ENCODE results near the gene TRAPPC1.

Gene TRAPPC1

GRCh38 chr17:7916808-7917207, 14.9 kb downstream of the TRAPPC1 start:
- TF ChIP-seq, protein P1, sequence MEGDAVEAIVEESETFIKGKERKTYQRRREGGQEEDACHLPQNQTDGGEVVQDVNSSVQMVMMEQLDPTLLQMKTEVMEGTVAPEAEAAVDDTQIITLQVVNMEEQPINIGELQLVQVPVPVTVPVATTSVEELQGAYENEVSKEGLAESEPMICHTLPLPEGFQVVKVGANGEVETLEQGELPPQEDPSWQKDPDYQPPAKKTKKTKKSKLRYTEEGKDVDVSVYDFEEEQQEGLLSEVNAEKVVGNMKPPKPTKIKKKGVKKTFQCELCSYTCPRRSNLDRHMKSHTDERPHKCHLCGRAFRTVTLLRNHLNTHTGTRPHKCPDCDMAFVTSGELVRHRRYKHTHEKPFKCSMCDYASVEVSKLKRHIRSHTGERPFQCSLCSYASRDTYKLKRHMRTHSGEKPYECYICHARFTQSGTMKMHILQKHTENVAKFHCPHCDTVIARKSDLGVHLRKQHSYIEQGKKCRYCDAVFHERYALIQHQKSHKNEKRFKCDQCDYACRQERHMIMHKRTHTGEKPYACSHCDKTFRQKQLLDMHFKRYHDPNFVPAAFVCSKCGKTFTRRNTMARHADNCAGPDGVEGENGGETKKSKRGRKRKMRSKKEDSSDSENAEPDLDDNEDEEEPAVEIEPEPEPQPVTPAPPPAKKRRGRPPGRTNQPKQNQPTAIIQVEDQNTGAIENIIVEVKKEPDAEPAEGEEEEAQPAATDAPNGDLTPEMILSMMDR (IDR thresholded peaks at IDR 0.05), result no peak
- Histone ChIP-seq H3K9me3 (no peaks in the 10 kb centered on the region), H3K36me3 (peaks cover 0 to 6% (median 0%) of the 10 kb centered on the region in 3 donors), H3K27ac (peak overlapping the region; percentile 85 to 93), H3K4me3 (peak overlapping the region in 1 of 2 donors; percentile 59), H3K27me3 (no peaks in the 10 kb centered on the region), H3K4me1 (peaks cover 0 to 22% (median 14%) of the 10 kb centered on the region in 4 donors)
- no peak for DNase-seq
- intact Hi-C loops (cut with DNase I; ENCODE audit: low total_unique reads), result no loop called here

DNA sequence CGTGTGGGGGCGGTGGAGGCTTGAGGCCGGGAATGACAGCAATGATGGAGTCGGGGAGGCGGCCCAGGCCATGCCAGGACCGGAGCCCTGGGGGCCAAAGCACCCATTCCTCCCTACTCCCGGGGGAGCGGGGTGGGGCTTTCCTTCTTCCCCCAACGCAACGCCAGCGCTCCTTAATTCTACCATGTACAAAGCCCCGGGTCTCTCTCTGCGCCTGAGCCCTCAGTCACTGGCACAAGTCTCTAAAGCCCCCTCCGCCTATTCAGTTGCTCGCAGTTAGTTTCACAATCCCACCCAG, 15.4 kb downstream of the TRAPPC1 start:
- intact Hi-C loops (cut with DNase I; ENCODE audit: low total_unique reads), result no loop called here
- no peaks in the 10 kb centered on the region for H3K9me3 ChIP-seq
- DNase-seq, result no peak

GRCh38 chr17:7915611-7916384, 15.9 kb downstream of the TRAPPC1 start, which contains the start of gene RNF227:
Gene RNF227 (minus strand): TSS chr17:7916289. CDS start chr17:7916195, 94 bp downstream.
- TF ChIP-seq, protein P1 (IDR thresholded peaks at IDR 0.05), result peak in 1 of 2 experiments; percentile 23
- intact Hi-C loops (cut with DNase I; ENCODE audit: low total_unique reads), result no loop called here
- peak; percentile 90 to 96 for DNase-seq
- Histone ChIP-seq H3K36me3 (peaks cover 0 to 16% (median 1%) of the 10 kb centered on the region in 3 donors), H3K4me3 (peak within 1 kb of the TSS; percentile 58 to 59), H3K27me3 (no peaks in the 10 kb centered on the region), H3K9me3 (no peaks in the 10 kb centered on the region), H3K4me1 (peaks cover 0 to 22% (median 14%) of the 10 kb centered on the region in 4 donors), H3K27ac (peak within 1 kb of the TSS; percentile 85 to 93)

More for the DNA sequence above, 15.4 kb downstream of the TRAPPC1 start:
- Histone ChIP-seq H3K4me1 (peaks cover 0 to 22% (median 14%) of the 10 kb centered on the region in 4 donors), H3K27ac (peak overlapping the region; percentile 85 to 93), H3K4me3 (peak overlapping the region; percentile 58 to 59), H3K36me3 (peaks cover 0 to 11% (median 0%) of the 10 kb centered on the region in 3 donors), H3K27me3 (no peaks in the 10 kb centered on the region)
- TF ChIP-seq, protein P1 (IDR thresholded peaks at IDR 0.05), result no peak

DNA sequence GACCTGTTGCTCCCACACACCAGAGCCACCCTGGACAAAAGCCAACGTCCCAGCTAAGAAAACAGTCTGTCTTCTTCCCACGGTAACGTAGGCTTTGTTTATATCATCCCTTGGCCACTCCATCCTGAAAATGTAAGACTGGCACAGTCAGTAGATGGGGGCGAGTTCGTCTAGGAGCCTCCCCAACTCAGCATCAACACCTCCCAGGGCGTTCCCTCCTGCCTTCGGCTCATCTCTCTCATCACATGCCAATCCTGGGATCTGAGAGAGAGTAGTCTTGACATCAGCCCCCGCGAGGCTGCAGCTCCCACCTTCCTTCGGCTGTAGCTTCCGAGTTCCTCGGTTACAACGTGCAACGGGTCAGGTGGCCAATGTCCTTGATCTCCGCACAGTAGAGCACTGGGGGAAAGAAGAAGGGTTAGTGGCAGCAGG, 16.6 kb downstream of the TRAPPC1 start:
- intact Hi-C loops (cut with DNase I; ENCODE audit: low total_unique reads), result no loop called here
- peak overlapping the region; percentile 85 to 93 for H3K27ac ChIP-seq
- DNase-seq, result peak in 1 of 2 donors; percentile 78

GRCh38 chr17:7912927-7913524, 18.7 kb downstream of the TRAPPC1 start:
- TF ChIP-seq, protein P1 (IDR thresholded peaks at IDR 0.05), result peak; percentile 65 to 70
- no peaks in the 10 kb centered on the region for H3K9me3 ChIP-seq
- DNase-seq, result no peak
- H3K4me1 ChIP-seq, result peaks cover 0 to 22% (median 14%) of the 10 kb centered on the region in 4 donors
- intact Hi-C loops (cut with DNase I; ENCODE audit: low total_unique reads), result loop anchor here (2.0 kb wide), 1 partner anchor 74 kb away; no protein-coding TSS in a partner anchor
- H3K36me3 ChIP-seq, result peaks cover 0 to 43% (median 18%) of the 10 kb centered on the region in 3 donors
- no peak overlapping the region for H3K27ac ChIP-seq
- no peak overlapping the region for H3K4me3 ChIP-seq
- H3K27me3 ChIP-seq, result no peaks in the 10 kb centered on the region

More for the DNA sequence above, 16.6 kb downstream of the TRAPPC1 start:
- H3K36me3 ChIP-seq, result peaks cover 0 to 22% (median 8%) of the 10 kb centered on the region in 3 donors
- peak overlapping the region; percentile 58 to 59 for H3K4me3 ChIP-seq
- H3K9me3 ChIP-seq, result no peaks in the 10 kb centered on the region
- H3K27me3 ChIP-seq, result no peaks in the 10 kb centered on the region
- TF ChIP-seq, protein P1 (IDR thresholded peaks at IDR 0.05), result no peak
- H3K4me1 ChIP-seq, result peaks cover 0 to 22% (median 14%) of the 10 kb centered on the region in 4 donors
